HG02610 (cell line): Measurements from ENCODE around the gene SLC35F4.

Source experiments
- ATAC-seq: cut with Tn5 transposase; IDR thresholded peaks from one replicate; pipeline ENCODE4 v1.9.1; 2021; ENCODE audit warnings: mild to moderate bottlenecking, moderate library complexity; ENCODE audit not compliant: unreplicated experiment

The SLC35F4 gene

DNA sequence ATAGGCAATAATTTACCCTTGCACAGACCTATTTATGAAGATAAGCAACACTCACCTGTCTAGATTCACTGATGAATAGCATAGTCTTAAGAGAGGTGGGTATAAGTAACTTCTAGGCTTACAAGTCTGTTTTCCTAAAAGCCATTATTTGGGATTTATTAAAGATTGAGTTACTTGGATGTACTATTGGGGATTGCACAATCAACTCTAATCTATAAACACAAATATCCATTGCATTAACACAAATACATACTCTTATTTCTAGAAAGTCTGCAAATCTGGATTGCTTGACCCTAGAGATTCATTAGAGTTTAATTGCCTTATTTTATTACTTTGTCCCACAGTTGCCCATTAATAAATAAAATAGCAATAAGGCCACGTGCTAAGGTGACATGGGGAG is 224.1 kb downstream of the SLC35F4 start:
- no peak for ATAC-seq

DNA sequence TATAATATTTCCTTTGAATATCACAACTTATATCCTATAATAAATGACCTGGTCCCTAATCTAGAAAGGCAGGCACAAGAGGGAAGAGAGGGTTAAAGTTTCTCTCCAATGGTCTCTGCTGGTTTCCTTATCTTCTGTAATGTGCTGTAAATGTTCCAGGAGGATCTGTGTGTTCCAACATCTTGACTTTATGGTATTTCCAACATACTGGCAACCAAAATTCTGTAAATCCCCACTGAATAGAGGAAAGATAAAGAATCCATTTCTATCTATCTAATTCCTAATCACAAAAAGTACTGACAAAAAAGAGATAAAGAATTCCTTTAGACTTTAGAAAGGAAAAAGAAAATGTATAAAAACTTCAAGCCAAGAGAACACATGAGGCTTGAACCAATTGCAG is 225.9 kb downstream of the SLC35F4 start:
- ATAC-seq = no peak

DNA sequence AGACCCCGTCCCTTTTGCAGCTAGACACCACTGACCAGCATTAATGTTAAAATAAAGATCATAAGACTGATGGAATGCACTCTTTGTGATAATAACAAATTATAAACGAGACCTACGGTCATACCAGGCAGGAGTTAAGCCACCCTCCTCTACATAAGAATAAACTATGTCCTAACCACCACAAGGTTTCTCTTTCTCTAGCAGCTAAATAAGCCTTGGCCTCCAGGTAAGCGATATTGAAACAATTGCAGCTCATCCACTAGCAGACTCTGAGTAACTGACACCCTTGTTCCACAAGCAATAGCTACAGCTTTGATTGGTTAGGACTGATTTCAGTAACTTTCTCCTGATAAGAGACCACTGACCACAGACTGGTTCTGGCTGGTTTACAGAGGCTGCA is 228.0 kb downstream of the SLC35F4 start:
- no peak for ATAC-seq

DNA sequence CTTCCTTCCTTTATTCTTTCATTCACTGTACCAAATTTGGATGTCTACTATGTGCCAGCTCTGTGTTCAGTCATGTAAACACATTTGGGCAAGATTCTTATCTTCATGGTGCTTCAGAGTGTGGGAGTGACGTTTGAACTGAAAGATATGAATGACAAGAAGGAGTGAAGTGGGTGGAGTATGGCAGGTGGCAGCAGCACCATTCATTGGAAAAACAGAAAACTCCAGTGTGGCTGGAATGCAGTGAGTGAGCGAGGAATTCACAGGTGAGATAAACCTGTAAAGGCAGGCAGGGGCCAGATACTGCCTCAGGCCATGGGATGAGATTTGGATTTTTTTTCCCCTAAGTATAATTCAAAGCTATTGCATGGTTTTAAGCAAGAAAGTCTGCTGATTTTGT is 231.6 kb downstream of the SLC35F4 start:
- ATAC-seq = no peak

DNA sequence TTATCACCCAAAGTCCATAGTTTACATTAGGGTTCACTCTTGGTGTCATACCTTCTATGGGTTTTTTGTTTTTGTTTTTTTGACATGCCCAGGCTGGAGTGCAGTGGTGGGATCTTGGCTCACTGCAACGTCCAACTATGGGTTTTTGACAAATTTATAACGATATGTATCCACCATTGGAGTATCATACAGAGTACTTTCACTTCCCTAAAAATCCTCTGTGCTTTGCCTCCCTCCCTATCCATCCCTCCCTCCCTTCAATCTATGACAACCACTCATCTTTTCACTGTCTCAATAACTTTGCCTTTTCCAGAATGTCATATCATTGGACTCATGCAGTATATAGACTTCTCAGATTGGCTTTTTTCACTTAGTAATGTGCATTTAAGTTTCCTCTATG is 233.2 kb downstream of the SLC35F4 start:
- no peak for ATAC-seq

DNA sequence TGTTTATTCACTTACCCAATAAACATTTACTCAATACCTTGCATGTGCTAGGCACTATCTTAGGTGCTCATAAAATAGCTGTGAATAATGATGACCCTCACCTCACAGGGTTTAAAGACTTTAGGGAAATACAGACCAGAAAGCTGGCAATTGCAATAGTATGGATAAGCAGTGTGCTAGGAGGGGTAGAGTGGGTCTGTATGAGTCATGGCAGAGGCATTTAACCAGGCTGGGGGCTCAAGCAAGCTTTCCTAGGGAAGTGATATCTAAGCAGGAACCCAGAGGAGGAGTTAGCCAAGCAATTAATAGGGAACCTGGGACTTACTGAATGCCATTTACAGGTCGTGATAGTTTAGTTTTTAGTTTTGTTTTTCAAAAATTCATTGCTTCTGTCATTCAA is 248.4 kb downstream of the SLC35F4 start:
- ATAC-seq = no peak

DNA sequence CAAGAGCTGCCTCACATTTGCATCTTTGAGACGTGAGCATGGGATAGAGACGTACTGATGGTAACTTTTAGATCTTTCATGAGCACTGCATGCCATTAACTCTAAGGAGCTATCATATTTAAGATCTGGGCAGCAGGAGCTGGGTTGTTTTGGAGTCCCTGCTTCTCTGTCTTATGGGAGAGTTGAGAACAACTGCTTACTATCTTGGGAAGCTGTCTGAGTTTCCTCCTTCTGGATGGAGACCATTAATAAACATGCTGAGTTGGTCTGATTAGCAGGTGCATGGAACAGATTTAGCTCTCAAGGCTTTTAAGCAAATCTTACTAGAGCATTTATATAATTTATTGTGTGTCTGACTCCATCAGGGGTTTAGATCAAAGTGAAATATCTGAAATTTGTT is 252.9 kb downstream of the SLC35F4 start:
- no peak for ATAC-seq

DNA sequence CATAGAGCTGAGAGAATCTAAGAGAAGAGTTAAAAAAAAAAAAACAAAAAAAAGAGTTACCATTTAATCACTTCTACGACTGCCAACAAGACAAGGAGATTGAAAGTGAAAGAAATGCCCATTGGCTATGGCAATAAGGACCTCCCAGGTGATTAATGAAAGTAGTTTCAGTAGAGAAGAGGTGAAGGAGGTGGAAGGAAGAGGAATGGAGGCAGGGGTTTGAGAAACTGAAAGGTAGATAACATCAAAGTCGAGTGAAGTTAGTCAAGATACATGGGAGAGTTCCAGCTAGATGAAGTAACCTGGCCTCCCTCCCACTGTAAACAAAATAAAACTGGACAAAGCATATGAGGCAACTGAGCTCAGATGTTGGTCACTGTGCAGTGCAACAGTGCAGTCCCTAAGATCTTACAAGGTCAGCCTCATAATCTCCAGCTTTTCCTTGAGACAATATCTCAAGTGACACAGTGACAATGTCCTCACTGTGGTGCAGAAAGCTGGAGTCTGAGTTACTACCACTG is 254.3 kb downstream of the SLC35F4 start:
- ATAC-seq = no peak

DNA sequence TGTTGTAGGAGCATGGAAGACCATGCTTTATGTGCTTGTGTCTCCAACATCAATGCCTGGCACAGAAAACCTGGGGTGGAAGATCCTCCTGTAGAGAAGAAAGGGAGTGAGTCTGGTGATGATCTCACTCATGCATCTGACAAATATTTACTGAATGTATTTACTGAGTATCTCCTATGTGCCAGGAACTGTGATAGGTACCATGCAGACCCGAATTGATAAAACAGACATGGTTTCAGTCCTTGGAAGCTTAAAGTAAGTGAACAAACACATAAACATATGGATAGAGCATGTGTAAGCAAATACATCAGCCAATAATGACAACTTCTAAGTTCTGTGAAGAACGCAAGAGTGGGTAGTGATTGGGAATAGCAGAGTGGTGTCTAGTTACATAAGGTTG is 255.3 kb downstream of the SLC35F4 start:
- no peak for ATAC-seq

DNA sequence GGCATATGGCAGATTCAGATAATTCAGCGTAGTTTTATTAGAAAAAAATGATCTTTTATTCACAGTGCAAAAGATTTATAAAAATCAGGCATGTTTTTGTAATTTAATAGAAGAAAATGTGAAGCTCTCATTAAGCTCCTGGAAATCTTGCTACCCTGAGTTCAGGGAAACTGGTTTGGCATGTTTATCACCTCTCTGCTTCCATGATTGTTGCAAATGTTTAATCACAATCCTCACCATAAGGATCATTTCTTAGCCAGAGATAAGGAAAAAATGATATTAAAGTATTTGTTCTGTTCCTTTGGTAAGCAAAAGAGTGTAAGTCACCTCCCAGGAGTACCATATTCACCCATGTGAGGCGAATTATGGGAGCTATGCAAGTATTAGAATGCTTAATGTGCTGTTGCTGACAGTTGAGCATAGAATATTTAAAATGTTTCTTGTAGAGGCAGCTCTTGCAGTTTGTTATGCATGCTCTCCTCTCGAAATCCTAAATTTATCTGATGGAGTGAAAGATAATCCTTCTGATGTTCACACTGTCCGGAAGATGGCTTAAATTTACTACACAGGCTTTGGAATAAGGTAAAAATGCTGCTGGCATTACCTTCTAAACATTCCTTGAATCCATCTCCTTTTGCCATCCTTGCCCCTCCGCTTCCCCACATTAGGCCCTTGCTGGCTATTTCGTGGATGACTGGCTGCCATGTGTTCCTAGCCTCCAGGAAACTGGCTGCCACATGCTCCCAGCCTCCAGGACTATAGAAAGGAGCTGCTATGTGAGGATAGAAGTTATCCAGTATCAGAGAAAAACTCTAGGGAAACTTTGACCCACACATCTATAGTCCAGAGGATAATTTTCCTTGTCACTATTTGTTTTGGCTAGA is 256.5 kb downstream of the SLC35F4 start:
- no peak for ATAC-seq

DNA sequence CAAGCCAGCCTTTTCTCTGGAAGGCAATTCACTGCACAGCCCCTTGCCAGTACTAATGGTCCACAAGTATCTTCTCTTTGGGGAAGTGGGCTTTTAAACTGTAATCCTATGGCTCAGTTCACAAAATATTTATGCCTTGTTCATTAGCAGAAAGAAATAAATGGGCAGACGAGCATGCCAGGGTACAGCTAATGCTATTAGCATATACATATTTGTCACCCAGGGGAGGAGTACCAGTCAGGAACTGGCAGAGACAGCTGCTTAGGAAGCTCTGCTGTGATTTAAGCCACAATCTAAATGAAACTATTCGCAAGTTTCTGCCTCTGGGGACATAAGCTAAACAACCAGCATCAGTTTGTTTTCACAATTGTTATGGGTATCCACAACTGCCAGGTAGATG is 258.8 kb downstream of the SLC35F4 start:
- no peak for ATAC-seq

DNA sequence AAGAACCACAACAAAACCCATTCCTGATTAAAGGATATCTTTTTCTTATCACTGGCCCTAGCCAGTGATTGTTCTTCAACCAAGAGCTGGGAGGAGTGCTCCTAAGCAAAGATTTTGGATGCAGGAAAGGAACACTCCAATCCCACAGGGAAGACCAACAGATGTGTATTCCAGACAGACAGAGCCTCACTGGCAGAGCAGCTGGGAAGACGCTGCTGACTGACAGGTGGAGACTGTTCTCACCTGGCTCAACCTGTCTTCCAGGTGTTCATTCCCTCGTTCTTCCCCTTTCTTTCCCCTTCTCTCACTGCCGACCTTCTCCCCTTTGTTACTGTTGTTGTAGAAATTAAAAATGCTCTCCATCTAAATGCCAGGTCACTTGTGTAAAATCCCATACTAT is 282.5 kb downstream of the SLC35F4 start:
- ATAC-seq = no peak

DNA sequence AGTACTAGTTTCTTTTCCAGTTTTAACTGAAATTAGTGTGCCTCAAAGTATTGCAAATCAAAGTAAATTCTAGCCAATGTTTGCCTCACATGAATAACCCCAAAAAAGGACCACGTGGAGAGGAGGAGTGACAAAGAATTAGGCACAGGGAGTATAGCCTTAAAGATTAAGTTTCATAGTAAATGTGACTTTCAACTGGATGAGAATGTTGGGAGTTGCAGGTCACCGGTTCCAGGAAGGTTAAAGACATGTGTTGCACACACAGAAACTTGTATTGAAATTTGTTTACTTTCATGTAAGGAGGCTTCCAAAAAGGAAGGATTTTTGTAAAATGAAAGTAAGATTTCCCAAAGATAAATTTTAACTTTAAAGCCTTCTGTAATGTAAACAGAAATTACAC is 283.1 kb downstream of the SLC35F4 start:
- ATAC-seq = no peak

DNA sequence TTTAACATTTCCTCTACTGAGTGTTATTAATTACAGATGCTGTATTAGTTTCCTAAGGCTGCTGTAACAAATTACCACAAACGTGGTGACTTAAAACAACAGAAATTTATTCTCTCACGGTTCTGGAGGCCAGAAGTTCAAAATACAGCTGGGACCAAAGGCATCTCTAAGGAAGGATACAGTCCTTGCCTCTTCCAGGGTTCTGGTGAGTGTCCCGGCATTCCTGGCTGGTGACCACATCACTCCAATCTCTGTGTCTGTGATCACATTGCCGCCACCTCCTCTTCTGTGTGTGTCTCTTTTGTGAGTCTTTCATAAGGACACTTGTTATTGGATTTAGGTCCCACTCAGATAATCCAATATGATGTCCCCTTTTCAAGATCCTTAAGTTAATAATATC is 287.1 kb downstream of the SLC35F4 start:
- no peak for ATAC-seq

DNA sequence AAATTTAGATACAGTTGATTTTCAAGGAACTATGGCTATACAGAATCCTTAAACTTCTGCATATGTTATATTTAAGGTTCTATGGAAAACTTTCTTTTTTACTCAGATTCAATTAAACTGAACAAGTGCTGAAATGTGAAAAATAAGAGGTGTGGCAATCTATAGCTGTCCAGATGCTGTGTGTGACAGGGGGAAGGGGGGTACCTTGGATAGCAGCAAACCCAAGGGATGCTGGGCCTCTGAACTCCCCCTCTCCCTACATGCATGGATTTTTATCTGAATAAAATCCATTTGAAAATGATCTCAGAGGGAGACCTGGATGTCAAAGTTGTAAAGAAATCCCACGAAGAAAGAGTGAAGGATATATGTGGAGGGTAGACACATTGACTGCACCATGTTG is 289.4 kb downstream of the SLC35F4 start:
- ATAC-seq = no peak

DNA sequence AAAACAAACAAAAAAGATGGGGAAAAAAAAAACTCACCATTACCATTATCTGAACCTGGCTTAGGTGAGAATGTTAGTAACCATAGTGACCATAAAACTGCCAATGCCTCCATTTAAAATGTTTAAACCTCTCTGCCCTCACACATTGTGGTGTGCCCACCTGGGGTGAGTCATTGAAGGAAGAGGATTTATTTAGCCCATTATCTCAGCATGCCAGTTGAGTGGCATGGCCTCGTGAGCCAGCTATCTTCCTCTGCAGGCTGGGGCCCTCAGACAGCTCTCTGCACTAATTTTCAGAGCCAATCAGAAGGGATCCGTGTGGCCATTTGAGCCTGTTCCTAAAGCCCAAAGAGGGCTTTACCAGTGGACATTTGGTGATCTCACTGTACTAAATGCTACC is 290.4 kb downstream of the SLC35F4 start:
- ATAC-seq = no peak

DNA sequence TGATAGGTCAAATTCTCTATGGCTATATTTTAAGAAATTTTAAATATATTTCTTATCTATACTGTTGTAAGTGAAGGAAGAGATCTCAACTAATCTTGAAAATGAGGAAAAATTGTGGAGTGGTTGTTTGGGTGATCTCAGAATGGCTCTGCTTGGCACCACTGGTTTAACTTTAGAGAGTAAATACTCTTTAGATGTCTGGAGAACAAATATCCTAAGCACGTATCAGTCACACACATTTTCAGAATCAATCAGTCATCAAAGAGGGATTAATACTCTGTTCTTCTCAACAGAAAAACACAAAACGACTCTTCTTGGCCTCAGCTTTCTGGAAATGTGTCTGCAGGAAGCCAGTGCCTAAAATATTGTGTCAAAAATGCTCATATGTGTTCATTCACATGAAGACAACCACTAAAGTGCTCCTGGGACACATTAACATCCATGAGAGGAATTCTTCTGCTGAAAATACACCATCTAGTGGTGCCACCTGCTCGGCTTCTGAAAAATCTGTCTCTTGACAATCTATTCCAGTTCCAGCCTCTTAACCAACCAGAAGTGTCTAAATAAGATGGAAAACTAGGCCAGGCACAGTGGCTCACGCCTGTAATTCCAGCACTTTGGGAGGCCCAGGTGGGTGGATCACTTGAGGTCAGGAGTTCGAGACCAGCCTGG is 291.1 kb downstream of the SLC35F4 start:
- ATAC-seq = no peak

DNA sequence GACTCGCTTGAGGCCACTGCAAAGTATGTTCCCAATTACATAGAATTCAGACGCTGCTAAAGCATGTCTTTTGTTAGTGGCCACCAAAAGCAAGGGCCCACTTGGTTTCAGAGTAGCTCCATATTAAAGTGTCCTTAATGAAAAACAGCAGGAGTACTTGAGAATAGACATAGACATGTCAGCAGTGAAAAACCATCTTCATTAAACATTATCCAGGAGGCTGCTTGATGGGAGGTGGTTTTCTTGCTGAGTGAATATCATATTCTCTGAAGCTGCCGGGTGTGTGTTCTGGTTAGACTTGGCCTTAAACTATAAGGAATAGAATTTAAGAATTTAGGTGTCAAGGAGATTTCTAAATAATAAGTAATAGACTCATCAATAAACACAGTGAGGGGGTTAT is 292.7 kb downstream of the SLC35F4 start:
- ATAC-seq = no peak

DNA sequence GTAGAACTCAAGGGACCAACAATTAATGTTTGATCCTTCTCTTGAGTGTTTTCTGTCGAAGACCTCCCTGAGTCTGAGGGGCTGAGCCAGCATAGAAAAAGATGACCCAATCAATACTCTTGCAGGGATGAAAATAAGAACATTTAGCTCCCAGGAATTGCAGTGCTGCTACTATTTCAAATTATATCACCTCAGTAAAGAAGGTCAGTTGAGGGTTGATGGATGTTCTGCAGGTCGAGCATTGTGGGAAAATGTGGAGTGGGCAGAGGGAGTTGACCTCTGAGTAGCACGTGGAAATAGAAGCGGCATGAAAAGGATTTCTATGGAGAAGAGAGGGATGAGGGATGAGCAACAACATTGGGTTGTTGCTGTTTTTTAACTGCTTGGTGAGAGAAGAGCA is 297.3 kb downstream of the SLC35F4 start:
- no peak for ATAC-seq

DNA sequence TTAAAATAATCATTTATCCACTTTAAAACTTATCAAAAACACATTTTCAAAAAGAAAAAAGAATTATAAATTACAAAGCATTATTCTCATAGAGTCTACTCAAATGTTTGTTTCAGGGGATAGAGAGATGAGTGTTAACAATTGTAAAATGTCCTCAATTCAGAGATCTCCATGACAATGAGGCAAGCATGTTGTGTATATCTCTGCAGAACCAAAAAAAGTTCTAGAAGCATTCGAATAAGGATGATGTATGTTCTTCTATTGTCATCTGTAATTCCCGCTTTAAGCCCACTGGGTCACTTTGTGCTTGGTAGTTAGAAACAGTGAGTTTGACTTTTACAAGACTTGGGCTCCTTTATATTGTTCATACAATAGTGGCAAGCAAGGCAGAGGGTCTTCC is 298.7 kb downstream of the SLC35F4 start:
- no peak for ATAC-seq

DNA sequence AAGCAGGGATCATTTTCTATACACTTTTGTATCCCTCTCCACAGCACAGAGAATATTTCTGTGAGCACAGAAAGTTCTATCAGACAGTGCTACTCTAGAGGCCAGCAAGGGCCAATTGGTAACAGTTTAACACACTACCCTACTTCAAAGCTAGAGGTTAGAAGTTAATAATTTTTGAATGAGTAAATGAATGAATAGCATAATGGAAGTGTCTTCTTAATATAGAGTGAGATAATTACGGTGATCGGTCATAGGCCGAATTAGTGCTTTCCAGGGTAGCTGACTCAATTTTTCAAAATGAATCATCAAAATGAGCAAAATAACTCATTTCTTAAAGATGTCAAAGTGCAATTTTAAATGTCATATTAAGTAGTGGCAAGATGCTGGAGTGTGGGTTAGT is 305.2 kb downstream of the SLC35F4 start:
- peak; percentile 83 for ATAC-seq

DNA sequence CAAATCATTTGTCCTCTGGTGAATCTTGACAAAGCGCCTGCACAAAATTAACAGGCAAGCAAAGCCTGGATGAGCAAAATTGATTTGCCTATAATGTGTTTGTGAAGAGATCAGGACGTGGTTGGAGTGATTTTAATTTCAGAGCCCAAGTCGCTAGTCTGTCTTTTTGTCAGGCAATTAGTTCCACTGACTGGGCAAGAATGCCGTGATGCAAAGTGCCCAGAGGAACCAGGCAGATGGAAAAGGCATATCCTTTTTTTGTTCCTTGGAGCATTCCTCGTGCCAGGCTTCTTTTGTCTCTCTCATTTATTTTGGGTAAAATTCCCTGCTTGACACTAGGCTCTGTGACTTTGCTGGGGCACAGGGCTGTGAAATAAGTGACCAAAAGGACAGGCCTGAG is 306.3 kb downstream of the SLC35F4 start:
- no peak for ATAC-seq
